ENCODE results near the gene MPI. TPM values are rescaled to one million over a fixed set of nuclear protein-coding genes. Genes with fewer than 3 reads are reported as not detected.

Gene MPI
- total RNA-seq, 1 donor from 2014 or later, result 52.3 TPM

DNA sequence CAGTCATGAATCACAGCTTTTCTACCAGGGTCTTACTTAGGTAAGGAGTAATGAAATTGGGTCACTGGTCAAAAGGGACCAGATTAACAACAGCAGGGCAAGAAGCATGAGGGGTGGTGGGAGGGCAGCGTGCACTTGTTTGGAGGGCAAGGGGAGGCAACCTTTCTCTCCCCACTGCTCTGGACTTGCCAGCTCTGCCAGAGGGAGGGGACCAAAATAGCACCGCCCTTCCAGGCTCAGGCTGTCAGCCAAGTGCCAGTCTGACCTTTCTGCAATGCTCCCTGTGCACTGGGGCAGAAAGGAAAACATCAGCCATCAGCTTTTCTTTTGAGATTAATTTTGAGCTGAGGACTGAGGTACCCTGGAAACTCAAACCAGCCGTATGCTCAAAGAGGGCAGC lies 42.4 kb upstream of the MPI start:
- peak; percentile 68 for DNase-seq

DNA sequence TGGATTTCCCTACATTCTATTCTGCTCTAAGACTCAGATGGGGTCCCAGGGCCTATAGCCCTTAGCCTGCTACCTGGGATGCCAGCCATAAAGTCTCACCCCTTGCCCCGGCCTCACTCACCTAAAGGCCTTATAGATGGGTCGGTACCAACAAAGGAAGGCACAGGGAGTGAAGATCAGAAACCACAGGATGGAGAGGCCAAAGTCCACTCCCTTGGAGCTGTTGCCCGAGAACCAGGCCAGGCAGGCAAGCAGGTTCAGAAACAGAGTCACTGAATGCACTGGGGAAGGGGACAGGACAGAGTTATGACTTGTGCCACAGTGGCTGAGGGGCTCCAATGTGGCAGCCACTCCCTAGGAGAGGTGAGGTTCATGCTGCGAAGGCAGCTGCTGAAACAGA lies 39.4 kb upstream of the MPI start:
- no peaks in the 10 kb centered on the region for H3K9me3 ChIP-seq (replicated peaks)
- no peak for DNase-seq
- H3K27me3 ChIP-seq (ENCODE audit: low read depth), result no peaks in the 10 kb centered on the region
- no peak overlapping the region for H3K27ac ChIP-seq (replicated peaks)
- H3K4me1 ChIP-seq, result peaks cover 20% of the 10 kb centered on the region
- TF ChIP-seq, protein P1, sequence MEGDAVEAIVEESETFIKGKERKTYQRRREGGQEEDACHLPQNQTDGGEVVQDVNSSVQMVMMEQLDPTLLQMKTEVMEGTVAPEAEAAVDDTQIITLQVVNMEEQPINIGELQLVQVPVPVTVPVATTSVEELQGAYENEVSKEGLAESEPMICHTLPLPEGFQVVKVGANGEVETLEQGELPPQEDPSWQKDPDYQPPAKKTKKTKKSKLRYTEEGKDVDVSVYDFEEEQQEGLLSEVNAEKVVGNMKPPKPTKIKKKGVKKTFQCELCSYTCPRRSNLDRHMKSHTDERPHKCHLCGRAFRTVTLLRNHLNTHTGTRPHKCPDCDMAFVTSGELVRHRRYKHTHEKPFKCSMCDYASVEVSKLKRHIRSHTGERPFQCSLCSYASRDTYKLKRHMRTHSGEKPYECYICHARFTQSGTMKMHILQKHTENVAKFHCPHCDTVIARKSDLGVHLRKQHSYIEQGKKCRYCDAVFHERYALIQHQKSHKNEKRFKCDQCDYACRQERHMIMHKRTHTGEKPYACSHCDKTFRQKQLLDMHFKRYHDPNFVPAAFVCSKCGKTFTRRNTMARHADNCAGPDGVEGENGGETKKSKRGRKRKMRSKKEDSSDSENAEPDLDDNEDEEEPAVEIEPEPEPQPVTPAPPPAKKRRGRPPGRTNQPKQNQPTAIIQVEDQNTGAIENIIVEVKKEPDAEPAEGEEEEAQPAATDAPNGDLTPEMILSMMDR (IDR thresholded peaks at IDR 0.05; ENCODE audit: borderline replicate concordance), result no peak
- peaks cover 74% of the 10 kb centered on the region for H3K36me3 ChIP-seq
- intact Hi-C loops (cut with micrococcal nuclease), result no loop called here
- H3K4me3 ChIP-seq, result no peak overlapping the region

More for the DNA sequence above, 42.4 kb upstream of the MPI start:
- Histone ChIP-seq H3K36me3 (peaks cover 63% of the 10 kb centered on the region), H3K4me1 (peaks cover 34% of the 10 kb centered on the region), H3K27me3 (ENCODE audit: low read depth) (no peaks in the 10 kb centered on the region), H3K9me3 (replicated peaks) (no peaks in the 10 kb centered on the region), H3K27ac (replicated peaks) (peak overlapping the region; percentile 64), H3K4me3 (no peak overlapping the region)
- TF ChIP-seq, protein P1 (IDR thresholded peaks at IDR 0.05; ENCODE audit: borderline replicate concordance), result no peak
- intact Hi-C loops (cut with micrococcal nuclease), result no loop called here

DNA sequence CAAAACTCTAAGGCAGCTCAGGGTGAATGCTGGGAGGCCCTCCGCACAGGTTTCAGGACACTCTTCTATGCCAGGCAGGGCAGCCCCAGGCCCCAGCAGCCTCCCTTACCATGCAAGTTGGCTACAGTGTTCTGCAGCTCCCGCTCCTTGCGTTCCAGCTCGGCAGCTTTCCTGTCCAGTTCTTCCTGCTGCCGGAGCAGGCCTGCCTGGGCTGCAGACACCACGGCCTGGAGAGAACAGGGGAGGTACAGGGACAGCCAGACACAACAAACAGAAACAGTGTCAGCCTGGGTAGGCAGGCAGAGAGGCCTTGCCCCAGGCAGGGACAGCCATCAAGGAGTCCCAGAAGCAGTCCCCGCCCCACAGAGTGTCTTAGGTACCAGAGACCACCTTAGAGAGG lies 37.9 kb upstream of the MPI start:
- H3K4me3 ChIP-seq, result no peak overlapping the region
- intact Hi-C loops (cut with micrococcal nuclease), result no loop called here
- TF ChIP-seq, protein P1 (IDR thresholded peaks at IDR 0.05; ENCODE audit: borderline replicate concordance), result no peak
- H3K36me3 ChIP-seq, result peaks cover 67% of the 10 kb centered on the region
- DNase-seq, result no peak
- H3K27me3 ChIP-seq (ENCODE audit: low read depth), result no peaks in the 10 kb centered on the region
- peaks cover 31% of the 10 kb centered on the region for H3K4me1 ChIP-seq
- H3K27ac ChIP-seq (replicated peaks), result no peak overlapping the region
- H3K9me3 ChIP-seq (replicated peaks), result no peaks in the 10 kb centered on the region

DNA sequence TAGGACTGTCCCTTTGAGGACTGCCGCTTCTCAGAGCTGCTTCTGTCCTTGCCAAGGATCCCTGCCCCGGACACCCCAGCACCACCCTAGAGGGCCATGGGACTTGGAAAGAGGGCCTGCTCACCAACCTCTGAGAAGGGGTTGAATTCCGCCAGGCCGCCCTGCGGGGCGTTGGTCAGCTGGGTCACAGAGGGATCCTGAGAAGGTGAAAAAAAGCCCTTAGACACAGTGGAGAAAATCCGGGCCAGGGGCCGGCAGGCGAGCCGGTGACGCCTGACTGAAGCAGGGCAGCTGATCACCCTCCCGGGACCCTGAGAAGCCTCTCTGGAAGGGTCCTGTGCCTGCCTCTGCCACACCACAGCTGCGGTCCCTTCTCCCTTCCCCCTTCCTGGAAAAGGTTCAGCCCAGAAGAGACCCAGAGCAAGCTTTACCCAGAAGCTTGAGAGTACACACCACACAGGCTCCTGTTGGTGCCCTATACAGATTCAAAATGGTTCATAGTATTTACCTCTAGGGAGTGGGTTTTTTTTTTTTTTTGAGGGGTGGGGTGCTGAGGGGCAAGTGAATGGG lies 35.3 kb upstream of the MPI start:
- H3K27ac ChIP-seq (replicated peaks), result no peak overlapping the region
- TF ChIP-seq, protein P1 (IDR thresholded peaks at IDR 0.05; ENCODE audit: borderline replicate concordance), result no peak
- no peaks in the 10 kb centered on the region for H3K27me3 ChIP-seq (ENCODE audit: low read depth)
- H3K9me3 ChIP-seq (replicated peaks), result no peaks in the 10 kb centered on the region
- peaks cover 48% of the 10 kb centered on the region for H3K36me3 ChIP-seq
- intact Hi-C loops (cut with micrococcal nuclease), result no loop called here
- DNase-seq, result no peak
- no peak overlapping the region for H3K4me3 ChIP-seq
- peaks cover 40% of the 10 kb centered on the region for H3K4me1 ChIP-seq

DNA sequence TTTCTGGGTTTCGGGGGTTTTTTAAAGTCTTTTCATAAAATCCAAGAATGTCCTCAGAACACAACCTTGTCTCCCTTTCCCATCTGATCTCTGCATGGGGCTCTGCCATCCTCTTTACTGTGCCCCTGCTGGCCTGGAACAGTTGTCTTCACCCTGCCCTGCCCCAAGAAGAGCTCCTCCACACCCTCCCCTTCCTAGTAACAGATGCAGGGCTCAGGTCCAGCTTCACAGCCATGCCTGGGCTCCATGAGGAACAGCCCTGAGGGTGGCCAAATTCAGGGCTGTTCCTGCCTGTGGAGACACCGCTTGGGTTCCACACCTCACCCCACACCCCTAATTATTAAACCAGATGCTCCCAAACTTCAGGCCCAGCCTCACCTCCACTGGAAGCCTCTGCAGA lies 34.0 kb upstream of the MPI start:
- H3K4me3 ChIP-seq, result no peak overlapping the region
- no peak for DNase-seq
- peaks cover 35% of the 10 kb centered on the region for H3K36me3 ChIP-seq
- H3K9me3 ChIP-seq (replicated peaks), result no peaks in the 10 kb centered on the region
- peaks cover 51% of the 10 kb centered on the region for H3K4me1 ChIP-seq
- TF ChIP-seq, protein P1 (IDR thresholded peaks at IDR 0.05; ENCODE audit: borderline replicate concordance), result no peak
- intact Hi-C loops (cut with micrococcal nuclease), result no loop called here
- peak overlapping the region; percentile 39 for H3K27ac ChIP-seq (replicated peaks)
- H3K27me3 ChIP-seq (ENCODE audit: low read depth), result no peaks in the 10 kb centered on the region
